Skin epidermis (tissue), 12 donors: Measurements from ENCODE around the gene SPATA7.
"Not testable (repeated sequence)": the region's sequence is repeated elsewhere in the genome, so short reads cannot be mapped to it uniquely, and the experiment has no call there.

Experiments
- H3K27ac ChIP-seq, 21 experiments: fragments of 200-600 bp; sonication (generic) in 11 of 21; one replicate each; pipeline ENCODE4 v1.5.0; 2020; ENCODE audit warnings: mild to moderate bottlenecking in 3 of 21, inconsistent platforms in 2 of 21, moderate library complexity in 2 of 21
- H3K4me3 ChIP-seq, 7 experiments: fragments of 200-600 bp; sonication (generic) in 2 of 7; one replicate each; pipeline ENCODE4 v1.5.0; 2020; ENCODE audit warnings: inconsistent platforms in 2 of 7, mild to moderate bottlenecking in 2 of 7, moderate library complexity in 1 of 7

Gene SPATA7

DNA sequence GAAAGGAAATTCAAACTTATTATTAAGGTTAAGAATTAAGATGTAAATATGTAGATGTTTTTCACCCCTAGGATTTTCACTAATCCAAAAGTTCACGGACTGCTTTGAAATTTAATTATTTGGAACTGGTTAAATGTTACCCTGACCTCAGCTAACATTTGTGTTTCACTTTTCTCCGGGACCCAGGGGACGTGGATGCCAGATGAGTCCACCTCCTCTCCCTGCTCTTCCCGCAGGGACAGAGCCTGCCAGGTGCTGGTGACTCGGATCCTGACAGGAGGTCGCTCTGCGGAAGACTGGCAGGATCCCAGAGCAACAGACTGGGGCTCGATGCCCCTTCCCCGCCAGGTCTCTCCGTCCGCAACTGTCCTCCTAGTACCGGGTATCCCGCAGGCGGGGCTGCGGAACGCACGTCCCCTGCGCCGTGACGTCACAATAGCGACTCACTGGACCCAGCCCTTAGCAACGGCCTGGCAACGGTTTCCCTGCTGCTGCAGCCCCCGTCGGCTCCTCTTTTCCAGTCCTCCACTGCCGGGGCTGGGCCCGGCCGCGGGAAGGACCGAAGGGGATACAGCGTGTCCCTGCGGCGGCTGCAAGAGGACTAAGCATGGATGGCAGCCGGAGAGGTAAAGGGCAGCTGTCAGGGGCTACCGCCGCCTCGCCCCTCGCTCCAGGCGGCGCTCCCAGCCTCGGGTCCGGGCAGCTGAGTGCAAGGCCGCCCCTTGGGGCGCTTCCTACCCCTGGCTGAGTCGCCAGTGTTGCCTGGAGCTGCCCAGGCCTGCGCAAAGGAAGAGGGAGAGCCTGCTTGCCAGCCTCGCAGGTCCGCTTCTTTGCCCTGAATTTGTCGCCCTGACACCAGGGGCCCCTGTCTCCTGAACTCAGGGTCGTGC is at the start of gene SPATA7:
Gene SPATA7, plus strand, starts transcription at position 446 of the 890 bp plus-strand sequence. Its CDS starts 162 bp downstream, at position 608.
- Histone ChIP-seq H3K27ac (peak within 1 kb of the TSS in 20 of 21 experiments; percentile 6 to 91 (median 78)), H3K4me3 (peak within 1 kb of the TSS; percentile 58 to 86 (median 75))

DNA sequence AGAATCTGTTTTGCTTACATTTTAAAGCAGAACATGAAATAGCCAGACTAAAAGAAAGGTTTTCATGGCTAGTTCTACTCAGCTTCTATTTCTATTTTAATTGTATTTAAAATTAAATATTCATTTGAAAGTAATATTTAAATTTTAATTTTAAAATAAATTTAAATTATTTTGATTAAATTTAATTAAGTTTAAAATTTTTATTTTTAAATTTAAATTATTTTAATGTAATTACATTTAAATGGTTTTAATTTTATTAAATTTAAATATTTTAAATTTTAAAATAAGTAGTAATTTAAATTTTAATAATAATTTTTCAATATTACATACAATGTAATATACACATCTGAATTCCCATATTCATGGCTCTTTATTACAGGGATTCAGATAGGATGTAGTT is 45.1 kb upstream of the SPATA7 start:
- no peak overlapping the region for H3K27ac ChIP-seq
- H3K4me3 ChIP-seq: no peak overlapping the region

- H3K27ac ChIP-seq: no peak overlapping the region
Observed at GRCh38 chr14:88342980-88343379, 42.5 kb upstream of the SPATA7 start.

DNA sequence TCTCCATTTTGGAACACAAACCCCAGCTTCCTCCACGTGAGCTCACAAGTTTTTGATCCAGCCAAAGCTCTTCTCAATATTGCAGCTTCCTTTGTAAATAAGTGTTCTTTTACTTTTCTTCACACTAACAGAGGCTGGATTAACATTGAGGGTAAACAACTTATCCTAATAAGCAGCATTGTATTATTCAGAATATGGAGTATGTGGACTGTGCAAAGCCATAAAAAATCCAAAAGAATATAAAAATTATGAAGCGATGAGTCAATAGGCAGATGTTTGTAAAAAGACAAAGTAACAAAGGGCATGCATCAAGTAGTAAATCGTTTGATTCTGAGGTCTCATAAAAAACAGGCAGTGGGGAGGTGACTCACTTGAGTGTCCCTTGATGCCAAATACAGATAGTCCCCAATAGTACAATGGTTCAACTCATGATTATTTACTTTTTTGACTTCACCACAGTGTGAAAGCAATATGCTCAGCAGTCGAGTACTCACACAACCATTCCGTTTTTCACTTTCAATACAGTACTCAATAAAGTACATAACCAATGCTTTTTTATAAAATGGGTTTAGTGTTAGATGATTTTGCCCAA is 39.3 kb upstream of the SPATA7 start:
- Histone ChIP-seq H3K27ac (no peak overlapping the region), H3K4me3 (no peak overlapping the region)

More at GRCh38 chr14:88342980-88343379, 42.5 kb upstream of the SPATA7 start:
- H3K4me3 ChIP-seq: no peak overlapping the region

DNA sequence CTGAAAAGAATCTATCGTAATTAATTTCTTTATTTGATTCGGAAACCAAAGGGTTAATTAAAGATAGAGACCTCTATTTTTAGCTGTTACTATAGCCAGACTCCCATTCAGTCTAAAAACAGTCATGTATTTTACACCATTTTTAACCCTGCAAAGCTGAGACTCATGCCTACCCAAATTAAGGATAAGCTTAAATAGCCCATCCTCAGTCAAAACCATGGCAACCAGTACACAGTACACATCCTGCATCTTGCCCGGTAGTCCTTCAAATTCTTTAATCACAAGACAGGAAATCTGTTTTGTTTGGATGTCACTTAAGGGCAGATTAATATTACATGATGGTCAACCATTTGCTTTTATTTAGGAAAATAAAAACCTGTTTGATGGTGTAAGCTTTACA is 36.9 kb upstream of the SPATA7 start:
- no peak overlapping the region for H3K4me3 ChIP-seq

DNA sequence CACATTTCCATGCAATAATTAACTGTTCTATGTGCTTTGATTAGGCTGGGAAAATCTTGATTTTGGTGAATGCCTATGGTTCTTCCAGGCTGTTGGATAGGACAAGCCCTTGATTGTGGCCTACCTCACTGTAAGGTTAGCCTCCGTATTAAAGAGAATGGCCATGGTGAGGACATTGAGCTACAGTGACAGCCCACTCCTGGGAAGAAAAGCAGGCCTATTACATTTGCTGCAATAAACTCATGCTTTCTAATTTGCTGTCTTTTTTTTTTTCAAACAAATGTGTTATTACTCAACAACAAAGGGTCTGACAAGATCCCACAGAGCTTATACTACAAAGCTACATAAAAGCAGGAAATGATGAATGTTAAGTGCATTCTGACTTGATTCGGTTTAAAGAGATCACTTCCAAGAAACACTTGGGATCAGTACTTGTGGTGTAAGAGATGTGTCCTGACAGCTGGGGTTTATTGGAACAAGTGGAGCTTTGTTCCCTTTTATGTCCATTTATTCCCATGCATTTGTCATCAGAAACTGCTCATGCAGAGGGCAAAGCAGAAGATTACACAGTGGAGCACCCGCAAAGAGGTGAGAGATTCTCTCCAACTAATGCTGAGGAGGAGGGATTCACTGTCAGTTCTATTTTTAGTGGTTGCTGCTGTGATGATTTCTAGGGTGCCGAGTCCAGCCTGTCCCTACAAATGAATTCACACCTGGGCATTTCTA is 33.3 kb upstream of the SPATA7 start:
- Histone ChIP-seq H3K27ac (no peak overlapping the region), H3K4me3 (no peak overlapping the region)

More for the DNA sequence above, 36.9 kb upstream of the SPATA7 start:
- H3K27ac ChIP-seq: no peak overlapping the region

DNA sequence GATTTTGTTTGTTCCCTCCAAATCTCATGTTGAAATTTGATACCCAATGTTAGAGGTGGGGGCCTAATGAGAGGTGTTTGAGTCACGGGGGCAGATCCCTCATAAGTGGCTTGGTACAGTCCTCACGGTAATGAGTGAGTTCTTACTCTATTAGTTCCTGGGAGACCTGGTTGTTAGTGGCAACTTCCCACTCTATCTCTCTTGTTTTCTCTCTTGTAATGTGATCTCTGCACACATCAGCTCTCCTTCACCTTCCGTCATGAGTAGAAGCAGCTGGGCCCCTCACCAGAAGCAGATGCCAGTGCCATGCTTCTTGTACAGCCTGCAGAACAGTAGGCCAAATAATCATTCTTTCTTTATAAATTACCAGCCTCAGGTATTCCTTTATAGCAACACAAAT is 32.8 kb upstream of the SPATA7 start:
- Histone ChIP-seq H3K27ac (no peak overlapping the region), H3K4me3 (no peak overlapping the region)

- no peak overlapping the region for H3K4me3 ChIP-seq
Observed at GRCh38 chr14:88354358-88354757, 31.1 kb upstream of the SPATA7 start.

GRCh38 chr14:88359500-88359899 is 26.0 kb upstream of the SPATA7 start:
- Histone ChIP-seq H3K27ac (no peak overlapping the region), H3K4me3 (no peak overlapping the region)

More at GRCh38 chr14:88354358-88354757, 31.1 kb upstream of the SPATA7 start:
- no peak overlapping the region for H3K27ac ChIP-seq

DNA sequence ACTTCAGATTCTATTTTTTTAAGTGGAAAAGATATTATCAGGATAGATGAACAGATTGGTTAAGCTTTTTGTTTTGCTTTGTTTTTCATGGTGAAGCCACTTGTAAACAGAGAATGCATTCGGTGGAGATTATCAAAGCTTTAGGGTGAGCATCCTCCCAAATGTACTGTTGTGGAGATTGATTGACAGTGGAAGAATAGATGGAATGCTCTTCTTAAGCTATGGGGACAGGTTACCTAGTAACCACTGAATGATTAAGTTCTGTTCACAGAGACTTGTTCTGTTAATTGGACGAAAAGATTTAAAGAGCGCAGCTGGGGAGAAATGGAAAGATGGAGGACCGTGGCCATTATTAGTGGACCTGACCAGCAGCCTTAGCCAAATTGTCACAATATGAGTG is 21.8 kb upstream of the SPATA7 start:
- Histone ChIP-seq H3K4me3 (no peak overlapping the region), H3K27ac (no peak overlapping the region)

DNA sequence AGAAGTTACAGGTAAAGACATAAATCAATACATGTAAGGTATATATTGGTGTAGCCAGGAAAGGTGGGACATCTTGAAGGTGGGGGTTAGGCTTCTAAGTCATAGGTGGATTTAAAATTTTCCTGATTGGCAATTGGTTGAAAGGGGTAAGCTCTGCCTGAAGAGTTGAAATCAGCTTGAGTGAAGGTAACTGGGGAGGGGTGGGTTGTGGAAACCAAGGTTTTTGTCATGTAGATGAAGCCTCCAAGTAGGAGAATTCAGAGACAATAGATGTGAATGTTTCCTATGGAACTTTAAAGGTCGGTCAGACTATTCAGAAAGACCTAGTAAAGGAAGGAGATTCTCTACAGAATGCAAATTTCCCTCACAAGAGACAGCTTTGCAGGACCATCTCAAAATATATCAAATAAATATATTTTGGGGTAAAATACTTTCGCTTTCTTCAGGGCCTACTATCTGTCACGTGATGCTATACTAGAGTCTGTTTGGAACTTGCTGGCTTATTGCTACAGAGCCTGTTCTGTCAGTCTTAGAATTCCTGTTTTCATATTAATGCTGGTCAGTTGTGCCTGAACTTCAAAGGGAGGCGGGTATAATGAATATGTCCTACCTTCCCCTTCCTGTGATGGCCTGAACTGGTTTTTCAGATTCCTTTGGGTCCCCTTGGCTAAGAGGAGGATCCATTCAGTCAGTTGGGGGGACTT is 20.6 kb upstream of the SPATA7 start:
- no peak overlapping the region for H3K27ac ChIP-seq
- no peak overlapping the region for H3K4me3 ChIP-seq

GRCh38 chr14:88369496-88369895 is 16.0 kb upstream of the SPATA7 start:
- no peak overlapping the region for H3K4me3 ChIP-seq

DNA sequence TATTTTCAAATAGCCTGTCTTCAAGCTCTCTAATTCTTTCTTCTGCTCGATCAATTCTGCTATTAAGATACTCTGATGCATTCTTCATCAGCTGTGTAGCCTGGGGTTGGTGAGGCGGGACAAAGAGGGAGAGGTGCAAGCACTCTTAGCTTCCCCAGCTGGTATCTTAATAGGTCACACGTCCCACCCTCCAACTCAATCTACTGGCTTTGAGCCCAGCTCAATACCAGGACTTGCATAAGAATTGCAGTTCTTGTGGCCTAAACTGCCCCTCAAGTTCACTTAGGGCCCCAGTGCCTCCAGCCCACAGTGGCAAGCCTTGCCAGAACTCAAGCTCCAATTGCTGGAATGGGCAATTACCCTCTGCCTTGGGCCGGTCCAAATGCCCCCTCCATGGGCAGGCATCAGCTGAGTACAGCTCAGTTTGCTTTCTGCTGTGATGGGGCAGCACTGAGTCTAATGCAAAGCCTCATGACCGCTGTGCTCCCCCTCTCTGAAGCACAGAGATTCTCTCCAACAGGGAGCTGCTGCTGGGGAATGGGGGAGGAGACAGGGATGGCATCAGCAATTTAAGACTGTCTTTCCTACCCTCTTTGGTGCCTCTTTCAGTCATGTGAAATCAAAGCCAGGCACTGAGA is 5.6 kb upstream of the SPATA7 start:
- Histone ChIP-seq H3K27ac (no peak overlapping the region), H3K4me3 (no peak overlapping the region)

More at GRCh38 chr14:88369496-88369895, 16.0 kb upstream of the SPATA7 start:
- H3K27ac ChIP-seq: no peak overlapping the region

GRCh38 chr14:88380405-88380804 is 5.1 kb upstream of the SPATA7 start:
- no peak overlapping the region for H3K4me3 ChIP-seq
- H3K27ac ChIP-seq: no peak overlapping the region

GRCh38 chr14:88381634-88382033 is 3.8 kb upstream of the SPATA7 start:
- not testable (repeated sequence) for H3K27ac ChIP-seq, H3K4me3 ChIP-seq

DNA sequence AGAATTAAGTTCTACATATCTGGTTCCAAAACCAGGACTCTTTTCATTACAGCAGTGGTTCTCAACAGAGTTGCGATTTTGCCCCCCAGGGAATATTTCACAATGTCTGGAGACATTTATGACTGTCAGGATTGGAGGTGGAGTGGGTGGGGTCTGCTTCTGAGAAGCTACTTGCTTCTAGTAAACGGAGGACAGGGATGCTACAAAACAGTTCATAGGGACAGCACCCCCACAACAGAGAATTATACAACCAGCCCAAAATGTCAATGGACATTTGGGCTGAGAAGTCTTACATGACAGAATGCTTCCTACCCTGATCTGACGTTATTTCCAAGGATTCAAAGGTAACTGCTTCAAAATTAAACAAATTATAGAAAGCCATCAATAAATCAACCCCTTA is 739 bp upstream of the SPATA7 start:
- Histone ChIP-seq H3K4me3 (peak overlapping the region; percentile 58 to 86 (median 75)), H3K27ac (peak overlapping the region in 18 of 21 experiments; percentile 56 to 91 (median 79))

GRCh38 chr14:88386256-88386794 is 868 bp downstream of the SPATA7 start:
- peak overlapping the region in 15 of 21 experiments; percentile 66 to 91 (median 82) for H3K27ac ChIP-seq
- H3K4me3 ChIP-seq: peak overlapping the region; percentile 58 to 86 (median 75)

DNA sequence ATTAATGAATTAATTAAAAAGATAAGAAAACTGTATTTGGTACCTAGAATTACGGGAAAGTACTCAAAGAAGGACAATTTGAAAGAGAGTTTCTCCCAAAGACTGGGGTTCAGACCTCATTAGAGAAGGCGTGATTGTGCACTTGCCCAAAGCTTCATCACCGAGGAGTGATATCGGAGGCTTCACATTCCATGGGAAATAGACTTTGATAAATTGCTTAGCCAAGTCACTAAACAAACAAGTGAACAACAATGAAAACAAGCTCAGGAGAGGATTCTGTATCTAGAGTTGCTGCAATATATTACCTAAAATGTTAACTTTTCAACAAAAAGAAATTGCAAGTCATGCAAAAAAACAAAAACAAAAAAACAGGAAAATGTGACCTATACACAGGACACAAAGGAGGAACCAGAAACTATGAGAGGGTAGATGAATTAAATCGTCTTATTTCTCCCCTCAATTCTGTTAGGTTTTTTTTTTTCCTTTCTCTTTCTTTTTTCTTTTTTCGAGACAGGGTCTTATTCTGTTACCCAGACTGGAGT is 3.4 kb downstream of the SPATA7 start:
- Histone ChIP-seq H3K27ac (no peak overlapping the region), H3K4me3 (no peak overlapping the region)

GRCh38 chr14:88392609-88393008 is 7.2 kb downstream of the SPATA7 start:
- Histone ChIP-seq H3K4me3 (no peak overlapping the region), H3K27ac (no peak overlapping the region)
